Limb (tissue), 2 donors: ENCODE measurements around the gene FMO5.
"Not testable (repeated sequence)": the region's sequence is repeated elsewhere in the genome, so short reads cannot be mapped to it uniquely, and the experiment has no call there.

Source experiments
- DNase-seq, 2 donors: peaks; one replicate each; pipeline ENCODE4 v3.0.0-alpha.2; 2016; ENCODE audit errors: extremely low spot score in 2 of 2

Gene FMO5

GRCh38 chr1:147238925-147239820, 14.0 kb upstream of the FMO5 start:
- DNase-seq: no peak

GRCh38 chr1:147238053-147238902, 13.1 kb upstream of the FMO5 start:
- DNase-seq: no peak

GRCh38 chr1:147236959-147237791, 12.0 kb upstream of the FMO5 start:
- DNase-seq: no peak

- no peak for DNase-seq
Measured at GRCh38 chr1:147236448-147236847, 11.3 kb upstream of the FMO5 start.

GRCh38 chr1:147235822-147236221, 10.7 kb upstream of the FMO5 start:
- DNase-seq: no peak

DNA sequence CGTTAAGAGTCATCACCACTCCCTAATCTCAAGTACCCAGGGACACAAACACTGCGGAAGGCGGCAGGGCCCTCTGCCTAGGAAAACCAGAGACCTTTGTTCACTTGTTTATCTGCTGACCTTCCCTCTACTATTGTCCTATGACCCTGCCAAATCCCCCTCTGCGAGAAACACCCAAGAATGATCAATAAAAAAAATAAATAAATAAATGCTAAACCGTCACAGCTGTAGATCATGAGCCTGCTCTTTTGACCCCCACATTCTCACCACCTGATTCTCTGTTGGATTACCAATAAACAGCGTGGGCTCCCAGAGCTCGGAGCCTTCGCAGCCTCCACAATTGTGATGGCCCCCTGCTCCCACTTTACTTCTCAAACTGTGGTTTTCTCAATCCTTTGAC, 8.8 kb upstream of the FMO5 start:
- DNase-seq: not testable (repeated sequence)

GRCh38 chr1:147231032-147231431, 5.9 kb upstream of the FMO5 start:
- DNase-seq: not testable (repeated sequence)

DNA sequence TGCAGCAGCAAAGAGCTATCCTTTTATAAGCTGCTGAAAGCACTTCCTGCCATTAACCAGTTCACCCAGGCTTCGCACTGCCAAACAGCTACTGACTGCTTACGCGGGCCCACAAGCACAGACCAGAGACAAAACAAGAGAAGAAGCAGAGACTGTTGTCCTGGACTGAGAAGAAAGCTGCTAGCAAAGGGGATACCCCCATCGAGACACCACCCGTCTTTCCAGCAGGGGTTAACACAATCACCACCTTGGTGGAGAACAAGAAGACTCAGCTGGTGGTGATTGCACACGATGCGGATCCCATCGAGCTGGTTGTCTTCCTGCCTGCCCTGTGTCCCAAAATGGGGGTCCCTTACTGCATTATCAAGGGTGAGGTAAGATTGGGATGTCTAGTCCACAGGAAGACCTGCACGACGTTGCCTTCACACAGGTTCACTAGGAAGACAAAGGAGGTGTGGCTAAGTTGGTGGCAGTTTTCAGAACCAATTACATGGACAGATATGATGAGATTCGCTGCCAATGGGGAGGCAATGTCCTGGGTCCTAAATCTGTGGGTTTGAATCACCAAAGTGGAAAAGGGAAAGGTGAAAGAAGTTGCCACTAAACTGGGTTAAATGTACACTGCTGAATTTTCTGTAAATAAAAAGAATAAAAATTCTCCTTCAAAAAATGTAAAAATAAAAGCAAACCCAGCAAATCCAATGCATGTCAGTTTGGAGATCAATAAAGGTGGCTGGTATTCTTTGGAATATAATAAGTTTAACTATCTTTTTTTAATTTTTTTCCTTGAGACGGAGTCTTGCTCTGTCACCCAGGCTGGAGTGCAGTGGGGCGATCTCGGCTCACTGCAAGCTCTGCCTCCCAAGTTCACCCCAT, 1.2 kb downstream of the FMO5 start:
- no peak for DNase-seq

DNA sequence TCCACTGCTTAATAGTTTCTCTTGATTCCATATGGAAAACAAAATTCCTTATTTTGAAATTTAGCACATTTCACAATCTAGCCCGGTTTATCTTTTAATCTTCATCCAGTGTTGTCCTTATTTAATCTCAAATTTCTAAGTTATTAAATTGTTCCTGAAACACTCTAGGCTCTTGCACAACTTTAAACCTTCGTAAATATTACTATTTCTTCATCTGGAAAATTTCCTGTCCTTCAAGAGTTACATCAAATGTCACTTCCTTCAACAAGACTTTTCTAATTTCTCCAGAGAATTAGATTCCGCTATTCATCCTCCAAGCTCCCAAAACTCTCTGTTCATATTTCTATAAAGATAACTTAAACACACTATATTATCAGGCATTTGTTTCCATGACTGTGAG, 6.5 kb downstream of the FMO5 start:
- DNase-seq: no peak

DNA sequence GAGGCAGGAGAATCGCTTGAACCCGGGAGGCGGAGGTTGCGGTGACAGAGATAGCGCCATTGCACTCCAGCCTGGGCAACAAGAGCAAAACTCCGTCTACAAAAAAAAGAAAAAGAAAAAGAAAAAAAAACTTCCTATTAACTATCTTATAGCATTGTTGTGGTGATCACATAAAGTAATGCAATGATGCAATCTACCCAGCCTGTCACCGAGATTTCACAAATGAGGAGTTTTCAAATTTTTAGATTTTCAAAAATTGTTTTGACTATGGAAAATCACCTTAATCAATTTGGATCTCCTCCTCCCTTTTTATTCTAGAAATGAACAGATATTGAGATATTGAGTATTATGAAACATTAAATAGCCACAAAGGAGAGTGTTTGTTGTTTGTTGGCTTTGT, 8.0 kb downstream of the FMO5 start:
- DNase-seq: no peak

DNA sequence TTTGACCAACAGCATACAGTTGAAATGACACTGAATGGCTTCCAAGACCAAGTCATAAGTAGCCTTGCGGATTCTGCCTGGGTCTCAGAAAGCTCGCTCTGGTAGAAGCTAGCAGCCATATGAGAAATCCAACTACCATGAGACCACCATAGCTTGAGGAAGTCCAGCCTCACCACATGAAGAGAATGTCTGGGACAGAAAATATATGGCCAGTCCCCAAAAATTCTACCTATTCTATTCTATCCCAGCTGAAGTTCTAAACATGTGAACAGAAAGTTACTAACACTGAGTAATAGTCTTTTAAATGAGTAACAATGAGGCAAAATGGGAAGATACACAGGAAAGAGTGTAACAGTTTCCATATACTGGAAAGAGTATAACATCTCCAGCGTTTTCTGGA, 9.0 kb downstream of the FMO5 start:
- no peak for DNase-seq

DNA sequence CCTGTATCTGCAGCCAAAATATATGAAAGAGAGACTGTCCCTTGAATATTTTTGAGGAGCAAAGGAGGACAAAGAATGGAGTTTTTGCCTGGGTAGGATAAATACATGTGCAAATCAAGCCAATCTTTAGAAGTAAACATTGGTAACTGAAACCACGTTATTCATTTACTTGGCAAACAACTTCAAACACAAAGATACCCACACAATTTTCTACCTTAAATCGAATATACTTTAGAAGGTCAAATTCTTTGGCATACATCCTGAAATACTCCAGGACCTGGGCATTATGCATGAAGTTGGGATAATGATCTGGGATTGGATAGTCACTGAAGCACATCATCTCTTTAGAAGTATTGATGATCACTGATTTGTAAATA, 9.6 kb downstream of the FMO5 start:
- no peak for DNase-seq

DNA sequence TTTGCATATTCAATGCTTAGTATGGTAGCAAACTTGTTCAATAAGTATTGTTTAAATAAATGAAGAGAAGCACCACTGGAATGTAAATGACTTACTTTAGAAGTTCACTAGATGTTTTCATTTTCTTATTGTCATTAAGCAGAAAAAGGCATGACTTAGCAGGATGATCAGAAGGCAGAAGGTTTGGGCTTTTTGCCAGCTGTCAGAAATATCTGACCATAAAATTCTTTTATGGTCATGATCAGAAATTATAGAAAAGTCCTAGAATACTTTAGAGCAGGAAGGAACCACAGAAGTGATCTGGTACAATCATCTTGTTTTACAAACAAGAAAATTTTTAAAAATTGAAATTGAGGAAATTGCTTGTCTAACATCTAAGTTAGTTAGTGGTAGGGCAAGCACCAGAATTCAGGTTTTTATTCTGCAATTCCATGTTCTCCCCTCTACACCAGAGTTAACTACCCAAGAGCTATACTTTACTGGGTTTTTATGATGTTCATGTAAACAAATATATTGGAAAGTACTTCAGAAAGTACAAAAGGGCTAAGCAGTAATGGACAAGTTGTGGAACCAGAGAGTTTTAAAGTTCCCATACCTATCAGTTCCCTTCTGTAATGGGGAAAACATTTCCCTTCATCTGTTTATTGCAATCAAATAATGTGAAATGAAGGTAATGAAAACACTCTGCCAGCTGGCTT, 10.1 kb downstream of the FMO5 start:
- DNase-seq: no peak

- no peak for DNase-seq
Measured at GRCh38 chr1:147214325-147214724, 10.8 kb downstream of the FMO5 start.

GRCh38 chr1:147213271-147213670, 11.9 kb downstream of the FMO5 start:
- DNase-seq: no peak

GRCh38 chr1:147211577-147211976, 13.6 kb downstream of the FMO5 start:
- no peak for DNase-seq

DNA sequence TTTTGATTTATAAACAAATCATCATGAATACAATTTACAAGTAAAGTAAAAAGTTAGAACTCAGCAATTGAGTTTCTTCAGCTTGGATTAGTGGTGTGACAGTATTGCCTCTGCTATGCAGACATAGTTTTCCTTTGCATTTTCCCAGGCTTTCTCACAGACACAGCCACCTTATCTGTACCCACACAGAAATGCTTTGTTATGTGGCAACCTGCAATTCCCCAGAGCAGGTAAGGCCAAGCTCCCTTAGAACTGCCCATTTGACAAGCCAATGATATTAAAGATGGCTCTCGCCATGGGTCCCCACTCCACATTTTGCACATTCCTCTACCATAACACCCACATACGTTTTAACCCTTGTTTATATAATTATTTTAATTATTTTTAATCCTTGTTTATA, 14.2 kb downstream of the FMO5 start:
- no peak for DNase-seq

DNA sequence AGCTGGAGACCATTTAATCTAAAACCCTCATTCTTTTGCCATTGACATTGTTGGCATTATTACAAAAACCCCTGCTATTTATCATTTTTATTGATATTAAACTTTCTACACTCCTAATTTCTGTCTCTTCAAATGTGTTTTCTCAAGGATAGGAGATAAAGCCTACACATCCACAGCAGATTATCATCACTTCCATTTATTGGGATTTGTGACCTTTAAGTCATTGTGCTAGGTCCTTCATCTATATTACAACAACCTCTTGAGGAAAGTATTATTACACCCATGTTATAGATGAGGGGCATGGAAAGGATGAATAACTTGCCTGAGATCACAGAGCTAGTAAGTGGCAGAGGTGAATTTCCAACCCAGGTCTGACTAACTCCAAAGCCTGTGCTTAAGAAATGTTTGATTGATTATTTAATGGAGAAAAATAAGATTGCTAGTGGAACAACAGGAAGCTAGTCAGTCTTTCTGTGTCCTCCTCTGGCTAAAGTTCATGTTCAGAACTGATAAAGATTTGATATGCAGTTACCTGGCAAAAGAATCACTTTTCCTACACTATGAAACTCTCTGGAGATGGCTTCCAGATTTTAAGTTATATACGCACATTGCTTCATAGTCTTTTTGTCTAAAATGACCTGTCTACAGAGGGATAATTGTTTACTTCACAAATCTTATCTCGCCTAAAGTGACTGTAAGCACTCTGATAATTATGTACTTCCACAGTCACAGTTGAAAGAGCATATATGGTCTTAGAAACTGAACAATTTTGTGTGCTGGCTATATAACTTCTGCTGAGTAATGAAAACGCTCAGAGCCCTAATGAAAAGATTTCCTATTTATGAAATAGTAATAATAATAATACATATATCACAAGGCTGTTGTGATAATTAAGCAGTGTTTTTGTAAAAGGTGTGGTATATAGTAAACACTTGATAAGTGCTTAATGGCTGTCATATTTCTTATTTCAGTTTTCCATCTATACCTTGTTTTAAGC, 15.0 kb downstream of the FMO5 start:
- no peak for DNase-seq

GRCh38 chr1:147208619-147209018, 16.5 kb downstream of the FMO5 start:
- DNase-seq: no peak
